22Rv1 (cell line): ENCODE results near the gene DNAH8.

ENCODE experiments used
- H3K27ac ChIP-seq: fragments of 450-650 bp; 2 replicates; pipeline ENCODE4 v1.5.1; 2017
- CTCF ChIP-seq: fragments of 450-650 bp; IDR thresholded peaks from 2 replicates; pipeline ENCODE4 v1.5.1; 2017; ENCODE audit warnings: mild to moderate bottlenecking
- ZFX ChIP-seq: fragments of 450-650 bp; IDR thresholded peaks from 2 replicates; pipeline ENCODE4 v1.6.1; 2017; ENCODE audit warnings: antibody characterized with exemption, borderline replicate concordance

Gene DNAH8

DNA sequence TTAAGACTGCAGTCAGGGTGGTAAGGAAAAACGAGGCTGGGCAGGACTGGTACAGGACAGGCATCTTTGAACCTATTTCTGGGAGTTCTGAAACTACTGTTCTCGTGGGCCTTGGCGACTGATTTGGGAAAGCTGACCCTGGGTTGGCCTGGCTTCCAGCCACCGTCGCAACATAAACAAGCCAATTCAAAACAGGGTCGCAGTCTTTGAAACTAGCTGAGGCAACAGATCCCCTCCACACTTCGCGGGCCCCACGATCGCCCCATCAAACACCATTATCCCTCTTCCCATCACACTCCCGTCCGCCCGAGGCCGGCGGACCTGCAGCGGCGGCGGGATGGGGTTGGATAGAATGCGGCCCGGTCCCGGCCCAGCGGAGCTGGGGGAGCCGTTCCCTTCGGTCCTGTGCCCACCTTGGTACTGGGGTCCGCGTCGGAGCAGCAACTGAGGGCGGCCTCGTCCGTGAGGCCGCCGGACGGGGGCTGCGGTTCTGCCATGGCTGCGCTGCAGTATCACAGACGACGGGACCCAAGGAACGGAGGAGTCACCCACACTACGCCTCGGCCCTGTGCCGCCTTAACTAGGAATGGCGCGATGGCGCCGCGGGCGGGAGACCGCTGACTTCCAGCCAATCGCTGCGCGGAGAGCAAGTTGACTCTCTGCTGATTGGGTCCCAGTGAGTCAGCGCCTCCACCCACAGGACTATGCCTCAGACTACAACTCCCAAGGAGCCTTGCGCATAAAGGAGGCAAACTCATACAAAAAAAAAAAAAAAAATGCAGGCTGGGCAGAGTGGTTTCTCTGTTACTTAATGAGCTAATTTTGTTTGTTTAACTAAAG, 12.3 kb upstream of the DNAH8 start, which contains the start of gene GLO1:
Gene GLO1 (minus strand): TSS at position 588 of the 840 bp plus-strand sequence. CDS start 91 bp downstream, at position 497.
- TF ChIP-seq CTCF (no peak), ZFX (no peak)
- peak within 1 kb of the TSS; percentile 84 for H3K27ac ChIP-seq

GRCh38 chr6:38703949-38704590, 11.0 kb upstream of the DNAH8 start:
- no peak for TF ChIP-seq ZFX
- H3K27ac ChIP-seq, result no peak overlapping the region

GRCh38 chr6:38705924-38706323, 9.2 kb upstream of the DNAH8 start:
- TF ChIP-seq ZFX, result no peak
- no peak for TF ChIP-seq CTCF
- no peak overlapping the region for H3K27ac ChIP-seq

DNA sequence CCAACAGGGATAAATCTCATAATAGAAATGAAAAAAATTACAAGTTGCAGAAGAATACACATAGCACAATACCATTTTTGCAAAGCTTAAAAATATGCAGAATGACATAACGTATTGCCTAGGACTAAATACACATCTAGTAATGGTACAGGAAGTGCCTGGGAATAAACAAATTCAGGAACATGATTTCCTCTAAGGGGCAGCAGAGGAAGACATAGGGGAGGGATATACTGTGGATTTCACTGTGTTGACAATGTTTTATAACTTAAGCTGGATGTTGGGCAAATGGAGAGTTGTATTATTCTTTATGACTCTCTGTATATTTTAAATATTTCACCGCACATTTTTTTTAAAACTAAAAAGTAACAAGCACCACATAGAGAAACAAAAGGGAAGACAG, 6.6 kb upstream of the DNAH8 start:
- no peak overlapping the region for H3K27ac ChIP-seq
- TF ChIP-seq CTCF, result peak; percentile 21; the same call in 1 of the 2 replicates
- TF ChIP-seq ZFX, result no peak

DNA sequence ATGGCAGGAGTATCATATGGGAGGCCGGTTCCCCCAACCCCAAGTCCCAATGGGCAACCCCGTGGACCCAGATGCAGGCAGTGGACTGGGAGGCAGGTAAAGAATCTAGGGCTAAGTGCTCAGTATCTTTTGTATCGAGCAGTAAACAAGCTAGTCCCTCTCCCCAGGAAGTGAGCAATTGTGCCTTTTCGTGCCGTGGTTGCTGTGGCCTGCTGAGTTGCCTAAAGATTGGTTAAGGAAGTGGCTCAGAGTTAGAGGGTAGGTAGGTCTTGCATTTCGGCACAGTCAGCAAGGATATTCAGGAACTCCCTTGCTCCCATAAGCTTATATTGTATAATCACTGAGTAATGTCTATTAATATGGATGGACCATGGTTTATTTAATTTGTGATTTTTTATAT, 1.3 kb upstream of the DNAH8 start:
- TF ChIP-seq CTCF, result no peak
- no peak for TF ChIP-seq ZFX
- H3K27ac ChIP-seq, result no peak overlapping the region

DNA sequence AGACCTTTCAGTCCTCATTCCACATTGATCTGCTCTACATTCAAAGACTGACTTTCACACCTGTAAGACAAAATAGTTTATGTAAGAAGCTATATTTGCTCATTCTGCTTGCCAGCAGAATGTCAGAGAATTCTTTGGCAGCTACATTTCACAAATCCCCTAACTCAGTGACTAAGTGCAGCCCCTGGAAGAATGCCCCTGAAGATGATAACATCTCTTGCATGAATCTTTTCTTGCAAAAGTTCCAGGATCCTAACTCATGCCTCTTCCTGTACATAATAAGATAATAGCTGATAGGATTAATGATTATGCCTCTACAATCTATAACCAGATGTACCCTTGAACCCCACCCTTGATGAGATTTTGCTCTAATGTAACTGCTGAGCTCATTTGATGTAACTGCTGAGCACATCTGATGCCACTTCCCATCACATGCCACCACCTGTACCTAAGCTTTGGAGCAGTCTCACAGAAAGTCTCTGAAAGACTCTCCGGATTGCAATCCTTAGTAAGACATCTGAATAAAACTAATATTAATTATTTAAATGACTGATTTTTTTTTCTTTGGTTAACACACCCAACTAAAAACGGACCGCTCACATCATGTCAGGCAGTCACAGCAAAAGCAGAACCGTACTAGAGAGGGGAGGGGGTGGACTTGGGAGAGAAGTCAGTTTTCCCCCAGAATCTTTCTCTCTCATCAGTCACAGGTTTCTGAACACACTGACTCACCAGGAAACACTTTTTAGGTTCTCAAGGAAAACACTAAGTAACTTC, 684 bp upstream of the DNAH8 start:
- no peak overlapping the region for H3K27ac ChIP-seq
- TF ChIP-seq ZFX (no peak), CTCF (no peak)

DNA sequence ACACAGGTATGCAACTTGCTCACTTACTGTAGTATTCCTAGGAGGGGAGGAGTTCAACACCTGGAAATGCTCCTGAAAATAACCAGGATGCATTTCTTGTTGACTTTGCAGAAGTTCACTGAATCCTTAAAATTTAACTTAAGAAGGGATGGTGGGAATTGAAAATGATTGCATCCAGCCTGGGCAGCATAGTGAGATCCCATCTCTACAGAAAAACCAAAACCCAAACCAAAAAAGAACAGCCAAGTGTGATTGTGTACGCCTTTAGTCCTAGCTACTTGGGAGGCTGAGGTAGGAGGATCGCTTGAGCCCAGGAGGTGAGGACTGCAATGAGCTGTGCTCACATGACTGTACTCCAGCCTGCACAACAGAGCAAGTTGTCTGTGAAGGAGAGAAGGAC, 1.7 kb downstream of the DNAH8 start:
- no peak for TF ChIP-seq CTCF
- TF ChIP-seq ZFX, result no peak
- no peak overlapping the region for H3K27ac ChIP-seq
